Vagina (tissue), 2 donors: ENCODE measurements around the gene NOP14. TPM values are rescaled to one million over a fixed set of nuclear protein-coding genes. Genes with fewer than 3 reads are reported as not detected.
"Not testable (repeated sequence)": the region's sequence is repeated elsewhere in the genome, so short reads cannot be mapped to it uniquely, and the experiment has no call there.

Experiments used
- DNase-seq, 2 donors: peaks; one replicate each; pipeline ENCODE4 v3.0.0-alpha.2; 2017; ENCODE audit errors: extremely low spot score in 2 of 2
- H3K27ac ChIP-seq: fragments of 200-600 bp; sonication (generic); one replicate; pipeline ENCODE4 v1.5.1; 2019
- H3K27me3 ChIP-seq: fragments of 200-600 bp; sonication (generic); one replicate; pipeline ENCODE4 v1.5.1; 2019
- H3K36me3 ChIP-seq, 2 donors: fragments of 200-600 bp; sonication (generic); one replicate each; pipeline ENCODE4 v1.5.1; 2017 to 2019
- H3K4me1 ChIP-seq: fragments of 200-600 bp; sonication (generic); one replicate; pipeline ENCODE4 v1.5.1; 2019
- H3K4me3 ChIP-seq, 2 donors: fragments of 200-600 bp; sonication (generic); 1 replicate in 1 of 2; 2 replicates in 1 of 2; pipeline ENCODE4 v1.5.1; 2016 to 2019
- H3K9me3 ChIP-seq: fragments of 200-600 bp; sonication (generic); one replicate; pipeline ENCODE4 v1.5.1; 2019
- CTCF ChIP-seq, 3 experiments: fragments of 450-650 bp in 2 of 3; fragments of 200-600 bp in 1 of 3; sonication (generic) in 1 of 3; IDR thresholded peaks; one replicate each; pipeline ENCODE4 v1.5.1; 2017 to 2019; ENCODE audit warnings: antibody characterized with exemption in 3 of 3, mild to moderate bottlenecking in 2 of 3, moderate library complexity in 2 of 3
- POLR2A ChIP-seq, 2 donors: fragments of 450-650 bp; IDR thresholded peaks; one replicate each; pipeline ENCODE4 v1.6.1; 2017; ENCODE audit warnings: antibody characterized with exemption in 2 of 2, mild to moderate bottlenecking in 2 of 2, moderate library complexity in 2 of 2
- POLR2AphosphoS5 ChIP-seq, 2 donors: sonication (generic); formaldehyde crosslinking; IDR thresholded peaks; one replicate each; pipeline ENCODE4 v1.9.0; 2017; ENCODE audit warnings: antibody characterized with exemption in 2 of 2, mild to moderate bottlenecking in 2 of 2, low read depth in 1 of 2; ENCODE audit not compliant: insufficient read depth in 1 of 2
- intact Hi-C: fragments of 100-400 bp; cut with DNase I; formaldehyde crosslinking; loops from one replicate; pipeline ENCODE4 v1.15.1; 2023
- total RNA-seq: library from RNA; depleted of rRNA; stranded (reverse); fragments of >200 nt; gene quantifications from one replicate; pipeline ENCODE4 v1.2.3, GENCODE V29; 2016

The NOP14 gene
- total RNA-seq, 1 donor from 2014 or later: 18.9 TPM

GRCh38 chr4:2923668-2924173 lies 39.5 kb downstream of the NOP14 start:
- intact Hi-C loops: no loop called here
- DNase-seq: no peak
- no peak for TF ChIP-seq POLR2A (IDR thresholded peaks at IDR 0.05)
- no peak for TF ChIP-seq CTCF (IDR thresholded peaks at IDR 0.05)
- no peak for TF ChIP-seq POLR2AphosphoS5 (IDR thresholded peaks at IDR 0.05; ENCODE audit: insufficient read depth in 1 of 2, low read depth in 1 of 2)

GRCh38 chr4:2923141-2923551 lies 40.1 kb downstream of the NOP14 start:
- Histone ChIP-seq H3K4me1 (peaks cover 11% of the 10 kb centered on the region), H3K27ac (no peak overlapping the region), H3K4me3 (no peak overlapping the region), H3K27me3 (no peaks in the 10 kb centered on the region), H3K9me3 (no peaks in the 10 kb centered on the region), H3K36me3 (peaks cover 0 to 65% of the 10 kb centered on the region in 2 donors)
- DNase-seq: no peak
- intact Hi-C loops: no loop called here
- TF ChIP-seq CTCF (IDR thresholded peaks at IDR 0.05) (no peak), POLR2A (IDR thresholded peaks at IDR 0.05) (no peak), POLR2AphosphoS5 (IDR thresholded peaks at IDR 0.05; ENCODE audit: insufficient read depth in 1 of 2, low read depth in 1 of 2) (no peak)

More at GRCh38 chr4:2923668-2924173, 39.5 kb downstream of the NOP14 start:
- Histone ChIP-seq H3K4me1 (peaks cover 11% of the 10 kb centered on the region), H3K36me3 (peaks cover 0 to 71% of the 10 kb centered on the region in 2 donors), H3K4me3 (no peak overlapping the region), H3K9me3 (no peaks in the 10 kb centered on the region), H3K27ac (no peak overlapping the region), H3K27me3 (no peaks in the 10 kb centered on the region)

- H3K4me1 ChIP-seq: peaks cover 11% of the 10 kb centered on the region
- intact Hi-C loops, H3K27me3 ChIP-seq, H3K27ac ChIP-seq, H3K9me3 ChIP-seq, DNase-seq, H3K4me3 ChIP-seq: not testable (repeated sequence)
- H3K36me3 ChIP-seq: peaks cover 0 to 60% of the 10 kb centered on the region in 2 donors
Observed at GRCh38 chr4:2922453-2923101, 40.6 kb downstream of the NOP14 start.

DNA sequence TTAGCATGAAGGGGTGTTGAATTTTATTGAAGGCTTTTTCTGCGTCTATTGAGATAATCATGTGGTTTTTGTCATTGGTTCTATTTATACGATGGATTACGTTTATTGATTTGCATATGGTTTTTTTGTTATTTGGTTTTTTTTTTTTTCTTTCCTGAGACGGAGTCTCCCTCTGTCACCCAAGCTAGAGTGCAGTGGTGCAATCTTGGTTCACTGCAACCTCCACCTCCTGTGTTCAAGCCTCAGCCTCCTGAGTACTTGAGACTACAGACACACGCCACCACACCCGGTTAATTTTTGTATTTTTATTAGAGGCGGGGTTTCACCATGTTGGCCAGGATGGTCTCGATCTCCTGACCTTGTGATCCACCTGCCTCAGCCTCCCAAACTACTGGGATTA lies 44.5 kb downstream of the NOP14 start:
- H3K27ac ChIP-seq, H3K9me3 ChIP-seq, intact Hi-C loops, H3K4me3 ChIP-seq, H3K27me3 ChIP-seq, DNase-seq: not testable (repeated sequence)
- Histone ChIP-seq H3K36me3 (peaks cover 0 to 50% of the 10 kb centered on the region in 2 donors), H3K4me1 (peaks cover 11% of the 10 kb centered on the region)

DNA sequence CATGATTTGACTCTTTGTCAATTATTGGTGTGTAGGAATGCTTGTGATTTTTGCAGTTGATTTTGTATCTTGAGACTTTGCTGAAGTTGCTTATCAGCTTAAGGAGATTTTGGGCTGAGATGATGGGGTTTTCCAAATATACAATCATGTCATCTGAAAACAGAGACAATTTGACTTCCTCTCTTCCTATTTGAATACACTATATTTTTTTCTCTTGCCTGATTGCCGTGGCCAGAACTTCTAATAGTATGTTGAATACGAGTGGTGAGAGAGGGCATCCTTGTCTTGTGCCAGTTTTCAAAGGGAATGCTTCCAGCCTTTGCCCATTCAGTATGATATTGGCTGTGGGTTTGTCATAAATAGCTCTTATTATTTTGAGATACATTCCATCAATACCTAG lies 44.9 kb downstream of the NOP14 start:
- H3K4me1 ChIP-seq, H3K4me3 ChIP-seq, H3K27me3 ChIP-seq, intact Hi-C loops, DNase-seq, H3K9me3 ChIP-seq, H3K27ac ChIP-seq: not testable (repeated sequence)
- peaks cover 0 to 48% of the 10 kb centered on the region in 2 donors for H3K36me3 ChIP-seq

DNA sequence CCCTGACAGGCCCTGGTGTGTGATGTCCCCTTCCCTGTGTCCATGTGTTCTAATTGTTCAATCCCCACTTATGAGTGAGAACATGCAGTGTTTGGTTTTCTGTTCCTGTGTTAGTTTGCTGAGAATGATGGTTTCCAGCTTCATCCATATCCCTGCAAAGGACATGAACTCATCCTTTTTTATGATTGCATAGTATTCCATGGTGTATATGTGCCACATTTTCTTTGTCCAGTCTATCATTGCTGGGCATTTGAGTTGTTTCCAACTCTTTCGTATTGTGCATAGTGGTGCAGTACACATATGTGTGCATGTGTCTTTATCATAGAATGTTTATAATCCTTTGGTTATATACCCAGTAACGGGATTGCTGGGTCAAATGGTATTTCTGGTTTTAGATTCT lies 46.5 kb downstream of the NOP14 start:
- H3K27me3 ChIP-seq, H3K9me3 ChIP-seq, DNase-seq, H3K4me1 ChIP-seq, intact Hi-C loops, H3K4me3 ChIP-seq, H3K27ac ChIP-seq: not testable (repeated sequence)
- H3K36me3 ChIP-seq: peaks cover 0 to 50% of the 10 kb centered on the region in 2 donors

- no peak overlapping the region for H3K4me3 ChIP-seq
- no peaks in the 10 kb centered on the region for H3K4me1 ChIP-seq
- H3K9me3 ChIP-seq: no peaks in the 10 kb centered on the region
- H3K36me3 ChIP-seq: peaks cover 0 to 54% of the 10 kb centered on the region in 2 donors
- TF ChIP-seq POLR2A (IDR thresholded peaks at IDR 0.05) (no peak), CTCF (IDR thresholded peaks at IDR 0.05) (no peak), POLR2AphosphoS5 (IDR thresholded peaks at IDR 0.05; ENCODE audit: insufficient read depth in 1 of 2, low read depth in 1 of 2) (no peak)
- H3K27ac ChIP-seq: no peak overlapping the region
- intact Hi-C loops: no loop called here
- DNase-seq: no peak
- H3K27me3 ChIP-seq: no peaks in the 10 kb centered on the region
Observed at GRCh38 chr4:2915789-2916188, 47.4 kb downstream of the NOP14 start.
